GM19467 (cell line): ENCODE data around the gene CLEC6A.
"Not testable (repeated sequence)": the region's sequence is repeated elsewhere in the genome, so short reads cannot be mapped to it uniquely, and the experiment has no call there.

Experiments used
- ATAC-seq: cut with Tn5 transposase; IDR thresholded peaks from one replicate; pipeline ENCODE4 v1.9.1; 2021; ENCODE audit warnings: mild to moderate bottlenecking, moderate library complexity; ENCODE audit not compliant: unreplicated experiment

CLEC6A gene

DNA sequence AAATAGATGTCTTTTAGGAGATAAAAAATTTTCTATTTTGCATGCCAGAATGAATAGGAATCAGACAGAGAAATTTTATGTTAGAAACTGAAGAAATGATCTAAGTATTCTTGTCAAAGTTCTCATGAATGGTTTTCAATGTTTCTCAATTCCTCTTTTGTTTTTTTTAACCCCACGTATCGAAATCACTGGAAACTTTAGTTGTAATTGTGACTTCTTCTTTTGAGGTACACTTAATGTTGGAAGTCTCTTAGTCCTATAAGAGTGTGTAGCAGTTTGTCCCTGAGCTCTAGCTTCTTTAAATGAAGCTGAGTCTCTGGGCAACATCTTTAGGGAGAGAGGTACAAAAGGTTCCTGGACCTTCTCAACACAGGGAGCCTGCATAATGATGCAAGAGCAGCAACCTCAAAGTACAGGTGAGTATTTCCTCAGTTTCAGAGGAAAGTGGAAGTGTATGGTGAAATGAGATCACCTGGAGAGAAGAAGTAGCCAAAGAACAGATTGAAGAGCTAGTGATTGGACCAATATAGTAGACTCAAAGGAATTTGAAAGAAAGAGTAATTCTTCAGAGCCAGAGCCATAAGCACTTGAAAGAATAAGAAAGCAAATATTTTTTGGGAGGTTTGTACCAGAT is at the start of gene CLEC6A:
Gene CLEC6A (plus strand): TSS at position 236 of the 634 bp plus-strand sequence. CDS start 150 bp downstream, at position 386.
- ATAC-seq, result no peak

- ATAC-seq, result not testable (repeated sequence)
These were observed 36.2 kb upstream of the CLEC6A start for GRCh38 chr12:8419576-8419975.

DNA sequence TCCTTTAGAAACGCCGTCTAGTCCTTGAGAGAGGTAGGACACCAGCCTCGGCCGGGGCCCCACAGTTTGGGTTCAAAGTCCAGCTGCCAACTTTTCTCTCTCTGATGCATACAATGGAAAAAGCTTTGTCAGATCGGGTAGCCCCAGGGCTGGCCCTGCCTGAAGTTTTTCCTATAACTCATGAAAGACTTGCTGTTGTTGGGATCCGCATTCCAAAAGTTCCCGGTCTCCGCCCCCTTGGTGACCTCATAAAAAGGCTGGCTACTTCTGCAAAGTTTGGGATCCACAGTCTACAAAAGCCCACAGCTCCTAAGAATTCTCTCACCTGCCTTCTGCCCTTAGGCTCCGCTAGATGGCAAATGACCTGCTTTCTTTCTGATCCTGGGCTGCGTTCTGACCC is 35.3 kb upstream of the CLEC6A start:
- ATAC-seq, result no peak

- ATAC-seq, result not testable (repeated sequence)
These were observed 11.1 kb upstream of the CLEC6A start for GRCh38 chr12:8444536-8445278.

GRCh38 chr12:8445731-8446130 is 10.0 kb upstream of the CLEC6A start:
- no peak for ATAC-seq

GRCh38 chr12:8446642-8447547 is 8.9 kb upstream of the CLEC6A start:
- no peak for ATAC-seq

DNA sequence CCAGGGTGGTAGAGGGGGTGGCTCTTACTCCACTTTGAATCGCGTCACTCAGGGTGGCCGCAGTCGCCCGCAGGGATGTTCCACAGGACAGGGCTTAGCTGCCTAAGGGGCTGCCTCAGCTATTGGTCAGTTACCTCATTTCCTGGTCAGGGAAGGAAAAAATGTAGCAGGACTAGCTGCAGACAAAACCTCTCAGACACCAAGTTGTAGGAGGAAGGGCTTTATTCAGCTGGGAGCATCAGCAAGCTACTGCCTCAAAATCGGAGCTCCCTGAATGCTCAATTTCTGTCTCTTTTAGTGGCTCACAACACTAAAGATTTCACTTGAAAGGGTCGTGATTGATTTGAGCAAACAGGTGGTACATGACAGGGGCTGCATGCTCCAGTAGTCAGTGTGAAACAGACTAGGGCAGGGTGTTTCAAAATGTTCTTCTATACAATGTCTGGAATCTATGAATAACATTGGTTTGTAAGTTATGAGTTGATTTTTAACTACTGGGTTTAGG is 6.4 kb upstream of the CLEC6A start:
- ATAC-seq, result peak; percentile 70

DNA sequence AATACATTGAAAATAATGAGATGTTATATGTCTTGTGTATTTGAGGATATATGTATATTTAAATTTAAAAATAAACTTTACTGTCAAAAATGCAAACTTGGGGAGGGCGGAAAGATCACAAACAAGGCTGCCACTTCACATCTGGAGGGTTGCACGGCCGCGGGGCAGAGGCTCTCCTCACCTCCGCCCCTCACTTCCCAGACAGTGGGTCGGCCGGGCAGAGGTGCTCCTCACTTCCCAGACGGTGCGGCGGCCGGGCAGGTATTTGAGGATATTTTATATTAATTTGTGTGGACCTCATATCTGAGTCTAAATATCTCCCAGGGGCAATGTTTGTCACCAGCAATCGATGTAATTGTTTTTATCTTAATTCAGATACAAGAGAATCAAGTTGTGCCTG is 3.7 kb upstream of the CLEC6A start:
- no peak for ATAC-seq

- ATAC-seq, result no peak
These were observed 2.7 kb upstream of the CLEC6A start for GRCh38 chr12:8453021-8453513.

DNA sequence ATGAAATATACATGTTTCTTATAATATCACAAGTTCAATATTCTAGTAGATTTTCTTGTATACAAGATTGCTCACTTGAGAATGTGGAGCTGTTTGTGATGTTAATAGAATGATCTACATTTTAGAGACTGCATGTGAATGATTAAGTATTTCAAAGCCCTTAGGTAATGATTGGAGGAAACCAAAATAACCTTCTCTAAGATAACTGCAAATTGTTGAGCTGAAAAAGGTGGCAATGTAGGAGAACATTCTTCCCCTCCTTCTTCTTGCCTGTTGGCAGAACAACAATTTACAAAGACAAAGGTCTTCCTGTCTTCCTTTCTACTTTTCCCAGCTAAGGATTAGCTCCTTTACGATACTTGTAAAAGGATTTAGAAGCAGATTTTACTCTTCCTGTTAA is 2.0 kb upstream of the CLEC6A start:
- ATAC-seq, result no peak

DNA sequence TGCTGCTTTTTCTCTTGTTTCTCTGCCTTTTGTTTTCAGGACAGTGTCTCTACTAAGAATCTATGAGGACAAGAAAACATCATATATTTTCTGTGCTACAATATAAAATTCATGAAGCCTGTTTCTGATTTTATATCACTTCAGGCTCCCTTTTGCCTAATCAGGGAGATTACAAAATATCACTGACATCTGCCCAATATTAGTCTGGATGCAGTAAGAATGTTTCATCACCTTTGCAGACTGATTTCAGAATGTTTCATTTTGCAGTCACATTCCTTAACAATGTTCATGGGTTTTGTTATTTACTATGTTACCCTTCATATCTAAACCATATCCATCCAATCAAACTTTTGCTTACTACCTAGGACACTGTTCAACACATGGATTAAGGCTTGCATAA is 491 bp upstream of the CLEC6A start:
- ATAC-seq, result no peak

DNA sequence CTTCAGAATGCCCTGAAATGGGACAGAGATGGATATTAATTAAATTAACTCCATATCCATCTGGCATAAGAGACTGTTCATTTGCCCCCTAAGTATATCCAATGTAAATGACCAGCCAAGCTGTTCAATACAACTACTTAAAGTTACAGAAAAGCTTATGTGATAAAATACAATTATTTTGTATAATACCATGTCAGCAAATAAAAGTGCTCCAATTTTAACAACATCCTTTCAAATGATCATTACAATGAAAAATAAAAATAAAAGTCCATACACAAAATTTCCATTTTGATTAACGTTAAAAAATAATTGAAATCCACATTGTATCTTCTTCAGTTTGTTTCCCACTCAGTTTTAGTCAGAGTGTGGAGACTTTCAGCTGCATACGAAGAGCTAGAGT is 5.7 kb downstream of the CLEC6A start:
- ATAC-seq, result no peak

GRCh38 chr12:8465301-8465996 is 9.7 kb downstream of the CLEC6A start:
- ATAC-seq, result no peak

DNA sequence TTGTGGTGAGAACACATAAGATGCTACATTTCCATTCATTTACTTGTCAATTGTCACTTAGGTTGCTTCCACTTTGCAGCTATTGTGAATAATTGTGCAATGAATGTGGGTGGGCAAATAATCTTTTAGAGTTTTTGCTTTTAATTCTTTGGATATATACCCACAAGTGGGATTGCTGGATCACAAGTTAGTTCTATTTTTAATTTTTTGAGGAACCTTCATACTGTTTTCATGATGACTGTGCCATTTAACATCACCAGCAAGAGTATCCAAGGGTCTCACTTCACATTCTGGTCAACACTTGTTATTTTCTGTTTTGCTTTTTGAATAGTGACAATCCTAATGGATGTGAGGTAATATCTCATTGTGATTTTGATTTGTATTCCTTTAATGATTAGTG is 10.5 kb downstream of the CLEC6A start:
- no peak for ATAC-seq

GRCh38 chr12:8471090-8471489 is 15.3 kb downstream of the CLEC6A start:
- ATAC-seq, result no peak

DNA sequence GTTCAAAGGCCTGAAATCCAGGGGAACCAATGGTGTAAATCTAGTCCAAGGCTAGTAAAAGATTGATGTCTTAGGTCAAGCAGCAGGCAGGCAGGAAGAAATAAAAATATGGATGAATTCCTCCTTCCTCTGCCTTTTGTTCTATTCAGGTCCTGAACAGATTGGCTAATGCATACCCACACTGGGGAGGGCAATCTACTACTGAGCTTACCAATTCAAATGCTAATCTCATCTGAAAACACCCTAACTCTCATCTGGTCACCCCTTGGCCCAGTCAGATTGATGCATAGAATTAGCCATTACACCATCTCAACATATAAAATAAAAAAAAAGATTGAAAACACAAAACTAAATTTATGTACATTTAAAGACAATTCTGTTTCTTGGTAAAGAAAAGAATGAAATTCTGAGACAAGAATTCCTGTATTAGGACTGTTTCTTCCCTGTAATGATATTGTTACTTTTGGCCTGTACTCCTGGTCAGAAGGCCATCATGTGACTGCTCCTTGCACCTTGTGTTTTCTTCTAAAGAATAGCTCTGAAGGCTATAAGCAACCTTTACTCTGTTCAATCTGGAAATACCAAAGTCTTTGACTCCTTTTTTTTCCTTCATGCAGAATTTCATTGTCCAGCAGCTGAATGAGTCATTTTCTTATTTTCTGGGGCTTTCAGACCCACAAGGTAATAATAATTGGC is 19.9 kb downstream of the CLEC6A start:
- ATAC-seq, result no peak

- no peak for ATAC-seq
These were observed 26.9 kb downstream of the CLEC6A start for GRCh38 chr12:8482571-8483061.

- no peak for ATAC-seq
These were observed 27.3 kb downstream of the CLEC6A start for GRCh38 chr12:8483079-8483478.

GRCh38 chr12:8491646-8492530 is 36.1 kb downstream of the CLEC6A start:
- no peak for ATAC-seq
